GM12875 (cell line): ENCODE measurements around the gene ESYT2.

Experiments
- H3K4me3 ChIP-seq: one replicate; pipeline ENCODE4 v1.5.1; 2011; ENCODE audit warnings: low read depth, low read length, control low read depth
- TF ChIP-seq, protein P1 (sequence below): IDR thresholded peaks from 2 replicates; pipeline ENCODE4 v1.5.1; 2011; ENCODE audit warnings: low read depth, mild to moderate bottlenecking, control low read depth, inconsistent platforms, low read length, moderate library complexity, borderline replicate concordance; ENCODE audit not compliant: insufficient read depth

Gene ESYT2

DNA sequence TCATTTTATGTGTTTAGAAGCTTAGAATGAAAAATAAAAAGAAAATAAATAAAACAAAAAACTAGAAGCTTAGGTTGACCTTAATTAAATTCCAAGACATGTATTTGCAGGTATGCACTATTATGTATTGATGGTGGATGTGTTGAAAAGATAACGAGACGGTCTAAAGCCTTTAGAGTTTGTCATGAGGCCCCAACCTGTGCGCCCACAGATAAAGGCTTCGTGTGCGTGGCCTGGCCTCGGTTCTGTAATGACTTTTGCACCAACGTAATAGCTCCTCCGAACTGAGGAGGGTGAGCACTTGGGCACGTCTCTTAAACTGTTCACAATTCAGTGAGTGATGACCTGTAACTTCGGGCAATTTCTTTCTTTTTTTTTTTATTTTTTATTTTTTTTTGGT, 81.0 kb downstream of the ESYT2 start:
- H3K4me3 ChIP-seq: no peak overlapping the region
- TF ChIP-seq, protein P1, sequence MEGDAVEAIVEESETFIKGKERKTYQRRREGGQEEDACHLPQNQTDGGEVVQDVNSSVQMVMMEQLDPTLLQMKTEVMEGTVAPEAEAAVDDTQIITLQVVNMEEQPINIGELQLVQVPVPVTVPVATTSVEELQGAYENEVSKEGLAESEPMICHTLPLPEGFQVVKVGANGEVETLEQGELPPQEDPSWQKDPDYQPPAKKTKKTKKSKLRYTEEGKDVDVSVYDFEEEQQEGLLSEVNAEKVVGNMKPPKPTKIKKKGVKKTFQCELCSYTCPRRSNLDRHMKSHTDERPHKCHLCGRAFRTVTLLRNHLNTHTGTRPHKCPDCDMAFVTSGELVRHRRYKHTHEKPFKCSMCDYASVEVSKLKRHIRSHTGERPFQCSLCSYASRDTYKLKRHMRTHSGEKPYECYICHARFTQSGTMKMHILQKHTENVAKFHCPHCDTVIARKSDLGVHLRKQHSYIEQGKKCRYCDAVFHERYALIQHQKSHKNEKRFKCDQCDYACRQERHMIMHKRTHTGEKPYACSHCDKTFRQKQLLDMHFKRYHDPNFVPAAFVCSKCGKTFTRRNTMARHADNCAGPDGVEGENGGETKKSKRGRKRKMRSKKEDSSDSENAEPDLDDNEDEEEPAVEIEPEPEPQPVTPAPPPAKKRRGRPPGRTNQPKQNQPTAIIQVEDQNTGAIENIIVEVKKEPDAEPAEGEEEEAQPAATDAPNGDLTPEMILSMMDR: no peak

- TF ChIP-seq, protein P1: no peak
Observed at GRCh38 chr7:158747408-158747807, 81.9 kb downstream of the ESYT2 start.

DNA sequence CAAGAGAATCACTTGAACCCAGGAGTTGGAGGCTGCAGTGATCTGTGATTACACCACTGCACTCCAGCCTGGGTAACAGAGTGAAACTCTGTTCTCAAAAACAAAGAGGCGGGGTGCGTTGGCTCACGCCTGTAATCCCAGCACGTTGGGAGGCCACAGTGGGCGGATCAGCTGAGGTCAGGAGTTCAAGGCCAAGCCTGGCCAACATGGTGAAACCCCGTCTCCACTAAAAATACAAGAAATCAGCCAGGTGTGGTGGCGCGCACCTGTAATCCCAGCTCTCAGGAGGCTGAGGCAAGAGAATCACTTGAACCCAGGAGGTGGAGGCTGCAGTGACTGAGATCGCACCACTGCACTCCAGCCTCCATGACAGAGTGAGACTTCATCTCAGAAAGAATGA, 82.4 kb downstream of the ESYT2 start:
- TF ChIP-seq, protein P1: no peak
- H3K4me3 ChIP-seq: no peak overlapping the region

More at GRCh38 chr7:158747408-158747807, 81.9 kb downstream of the ESYT2 start:
- H3K4me3 ChIP-seq: no peak overlapping the region

DNA sequence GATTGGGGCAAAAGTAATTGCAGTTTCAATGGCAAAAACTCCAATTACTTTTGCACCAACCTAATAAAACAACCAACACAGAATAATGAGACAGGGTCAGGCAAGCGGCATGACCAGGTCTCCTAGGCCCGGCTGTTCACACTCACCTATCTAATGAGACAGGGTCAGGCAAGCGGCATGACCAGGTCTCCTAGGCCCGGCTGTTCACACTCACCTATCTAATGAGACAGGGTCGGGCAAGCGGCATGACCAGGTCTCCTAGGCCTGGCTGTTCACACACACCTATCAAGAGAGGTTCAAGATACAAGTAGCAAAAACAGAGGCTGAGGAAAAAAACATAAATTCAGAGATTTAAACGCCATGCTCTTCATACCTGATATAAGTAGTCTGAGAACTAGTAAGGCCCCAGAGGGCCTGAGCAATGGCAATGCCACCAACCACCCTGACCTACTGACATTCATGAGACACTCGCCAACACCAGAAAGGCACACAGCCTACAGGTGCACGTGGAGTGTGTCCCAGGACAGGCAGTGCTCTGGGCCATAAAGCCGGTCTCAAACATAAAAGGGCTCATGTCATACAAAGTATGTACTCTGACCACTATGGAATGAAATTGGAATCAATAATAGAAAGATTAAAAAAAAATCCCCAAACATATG, 84.1 kb downstream of the ESYT2 start:
- TF ChIP-seq, protein P1: no peak
- no peak overlapping the region for H3K4me3 ChIP-seq

DNA sequence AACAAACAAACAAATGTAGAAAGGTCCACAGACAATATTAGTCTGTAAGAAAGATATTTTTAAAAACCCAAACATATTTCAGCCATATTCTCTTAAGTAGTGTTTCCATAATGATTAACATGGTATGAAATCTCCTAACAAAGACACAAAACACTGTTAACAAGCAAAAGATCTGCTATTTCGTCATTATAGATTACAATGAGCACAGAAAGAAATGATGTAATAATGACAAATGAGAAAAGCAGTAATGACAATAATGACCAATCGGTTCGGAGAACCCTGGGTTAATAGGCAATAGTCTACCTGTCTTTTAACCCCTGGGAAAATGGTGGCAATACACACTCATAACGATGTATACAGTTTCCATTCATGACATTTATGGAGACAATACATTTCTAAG, 85.2 kb downstream of the ESYT2 start:
- no peak overlapping the region for H3K4me3 ChIP-seq
- TF ChIP-seq, protein P1: no peak

- H3K4me3 ChIP-seq: no peak overlapping the region
- TF ChIP-seq, protein P1: no peak
Observed at GRCh38 chr7:158743219-158743618, 86.1 kb downstream of the ESYT2 start.

DNA sequence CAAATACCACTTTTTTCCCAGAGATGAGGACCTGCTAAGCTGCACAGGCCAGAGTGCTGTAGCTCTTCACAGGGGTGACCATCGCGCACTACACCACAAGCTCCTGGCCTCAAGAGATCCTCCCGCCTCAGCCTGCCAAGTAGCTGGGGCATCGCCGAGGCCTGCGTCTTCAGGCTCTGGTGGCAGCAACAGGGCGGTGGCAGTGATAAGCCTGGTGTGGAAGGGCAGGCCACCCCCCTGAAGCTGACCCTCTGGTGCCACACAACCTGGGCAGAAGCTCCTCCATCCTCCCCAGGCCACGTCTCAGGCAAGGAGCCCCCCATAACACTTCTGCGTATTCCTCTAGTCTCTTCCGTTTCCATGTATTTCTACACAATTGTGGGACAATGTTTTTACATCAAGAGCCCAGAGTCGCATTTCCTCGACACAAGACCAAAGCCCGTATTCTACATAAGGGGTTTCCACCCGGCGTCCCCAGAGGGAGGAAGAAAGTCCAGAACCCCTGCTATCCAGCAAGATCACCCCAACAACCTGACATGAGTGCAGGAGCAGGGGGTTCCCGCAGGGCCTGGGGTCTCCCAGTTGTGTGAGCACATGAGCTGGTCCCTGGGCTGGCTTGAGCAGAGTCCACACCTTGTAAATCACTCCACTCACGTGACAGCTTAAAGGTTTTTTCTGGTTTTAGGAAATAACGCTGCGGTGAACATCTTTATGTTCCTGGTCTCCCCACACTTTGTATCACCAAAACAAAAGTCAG, 87.1 kb downstream of the ESYT2 start:
- no peak overlapping the region for H3K4me3 ChIP-seq
- TF ChIP-seq, protein P1: no peak
